HG03571 (cell line): Measurements from ENCODE around the gene DDC.
A peak's percentile ranks its signal among the peaks of the same experiment; 100 is the strongest.

Experiments used
- ATAC-seq: cut with Tn5 transposase; IDR thresholded peaks from one replicate; pipeline ENCODE4 v1.9.1; 2021; ENCODE audit not compliant: unreplicated experiment

Gene DDC, protein sequence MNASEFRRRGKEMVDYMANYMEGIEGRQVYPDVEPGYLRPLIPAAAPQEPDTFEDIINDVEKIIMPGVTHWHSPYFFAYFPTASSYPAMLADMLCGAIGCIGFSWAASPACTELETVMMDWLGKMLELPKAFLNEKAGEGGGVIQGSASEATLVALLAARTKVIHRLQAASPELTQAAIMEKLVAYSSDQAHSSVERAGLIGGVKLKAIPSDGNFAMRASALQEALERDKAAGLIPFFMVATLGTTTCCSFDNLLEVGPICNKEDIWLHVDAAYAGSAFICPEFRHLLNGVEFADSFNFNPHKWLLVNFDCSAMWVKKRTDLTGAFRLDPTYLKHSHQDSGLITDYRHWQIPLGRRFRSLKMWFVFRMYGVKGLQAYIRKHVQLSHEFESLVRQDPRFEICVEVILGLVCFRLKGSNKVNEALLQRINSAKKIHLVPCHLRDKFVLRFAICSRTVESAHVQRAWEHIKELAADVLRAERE

DNA sequence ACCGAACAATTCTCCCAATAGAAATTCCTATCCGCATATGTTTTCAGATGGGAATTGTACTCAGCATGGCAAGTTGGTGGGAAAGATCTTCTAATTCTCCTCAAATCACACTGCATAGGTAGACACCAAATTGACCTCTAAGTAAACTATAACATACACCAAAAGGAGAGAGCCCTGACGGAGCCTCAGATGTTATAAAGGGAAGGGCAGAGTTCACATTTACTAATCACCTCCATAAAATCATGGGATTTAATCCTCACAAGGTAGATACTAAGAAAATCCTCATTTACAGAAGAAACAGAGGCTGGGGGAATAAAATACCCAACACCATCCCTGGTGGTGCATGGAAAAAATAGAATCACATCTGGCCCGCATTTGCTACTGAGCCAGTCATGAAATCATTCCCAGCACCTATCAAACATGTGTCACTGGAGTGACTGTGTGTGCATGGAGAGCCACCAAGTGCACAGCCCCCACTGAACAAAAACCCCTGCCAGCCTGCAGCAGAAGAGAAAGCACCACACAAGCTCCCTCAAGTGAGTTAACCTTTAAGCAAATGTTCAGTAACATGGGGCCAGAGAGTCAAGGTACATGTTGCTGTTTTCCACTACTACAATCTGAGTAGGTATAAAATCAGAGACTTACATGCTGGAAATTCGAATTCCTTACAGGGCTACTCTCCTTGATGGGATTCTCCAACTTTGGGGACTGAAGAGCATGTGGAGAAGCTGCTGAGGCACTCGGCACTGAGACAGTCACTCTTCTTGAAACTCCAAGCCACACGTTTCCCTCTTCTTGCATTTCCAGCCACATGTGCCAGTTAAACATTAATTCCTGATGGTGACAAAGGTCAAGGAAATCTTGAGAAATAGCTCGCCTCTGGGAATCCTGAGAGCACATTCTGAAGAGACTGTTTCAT, at the start of gene DDC:
Gene DDC, minus strand, starts transcription at position 766 of the 919 bp plus-strand sequence. CDS start 21,320 bp downstream, outside the sequence.
- ATAC-seq, result no peak

DNA sequence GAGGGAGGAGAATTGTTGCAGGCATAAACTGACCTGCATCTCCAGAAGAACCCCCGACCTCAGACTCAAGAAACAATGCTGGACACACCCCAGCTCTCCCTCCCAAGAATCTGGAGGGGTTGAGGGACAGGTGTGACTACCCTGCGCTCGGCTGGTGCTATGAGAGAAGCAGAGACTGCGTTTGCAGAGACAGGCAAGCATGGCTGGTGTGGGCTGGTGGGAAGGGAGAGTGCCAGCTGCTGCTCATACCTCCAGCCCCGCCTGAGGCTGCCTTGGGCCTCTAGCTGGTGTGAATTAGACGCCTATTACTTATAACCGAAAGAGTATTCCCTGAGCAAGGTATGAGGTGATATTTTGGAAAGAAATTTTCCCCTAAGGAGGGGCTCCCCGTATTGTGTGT, 48.3 kb upstream of the DDC start:
- no peak for ATAC-seq

DNA sequence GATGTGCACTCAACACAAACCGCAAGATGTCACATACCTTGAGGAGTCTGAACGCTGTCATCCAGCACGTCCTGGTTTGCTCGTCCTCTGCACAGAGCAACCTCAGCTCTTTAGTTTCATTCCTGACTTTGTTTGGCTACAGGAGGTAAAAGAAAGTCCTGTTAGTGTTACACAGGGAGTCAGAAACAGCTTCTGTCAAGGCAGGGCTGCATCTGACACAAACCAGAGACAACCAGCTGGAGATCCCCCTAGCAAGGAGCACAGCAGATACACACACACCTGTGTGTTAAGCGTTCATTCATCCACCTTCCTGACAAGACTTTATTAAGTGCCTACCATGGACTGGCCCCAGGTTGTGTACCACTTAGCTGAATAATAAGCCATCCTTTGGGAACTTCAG, 47.5 kb upstream of the DDC start:
- ATAC-seq, result no peak

DNA sequence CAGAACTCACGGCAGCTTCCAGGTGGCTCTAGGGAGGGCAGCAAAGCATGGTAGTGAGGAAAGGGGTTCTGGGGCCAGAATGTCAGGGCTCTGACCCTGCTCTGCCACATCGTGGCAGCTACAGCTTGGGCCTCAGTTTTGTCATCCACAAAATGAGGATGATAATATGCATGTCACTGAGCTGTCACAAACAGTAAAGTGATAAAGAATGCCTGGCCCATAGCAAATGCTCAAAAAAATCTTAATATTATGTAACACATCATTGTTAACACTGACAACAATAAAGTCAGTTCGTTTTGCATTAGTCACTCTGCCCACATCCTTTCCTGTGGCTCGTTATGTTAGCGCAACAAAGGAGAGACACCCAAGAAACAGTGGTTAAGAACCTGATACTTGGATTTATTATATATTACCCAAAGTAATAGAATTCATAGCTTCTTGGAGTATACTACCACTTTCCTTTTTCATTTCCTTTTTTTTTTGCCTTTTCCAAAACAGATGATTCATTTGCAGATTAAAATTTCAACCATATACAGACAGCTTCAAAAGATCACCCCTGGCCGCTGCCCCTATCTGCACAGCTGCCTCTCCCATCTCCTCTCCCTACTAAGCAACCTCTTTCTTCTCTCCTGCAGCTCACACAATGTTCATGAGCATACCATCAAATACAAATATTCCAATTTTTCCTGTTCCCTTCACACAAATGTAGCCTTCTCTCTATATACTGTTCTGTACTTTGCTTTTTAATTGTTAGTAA, 45.5 kb upstream of the DDC start:
- peak; percentile 59 for ATAC-seq

GRCh38 chr7:50608196-50608906, 43.1 kb upstream of the DDC start:
- no peak for ATAC-seq

DNA sequence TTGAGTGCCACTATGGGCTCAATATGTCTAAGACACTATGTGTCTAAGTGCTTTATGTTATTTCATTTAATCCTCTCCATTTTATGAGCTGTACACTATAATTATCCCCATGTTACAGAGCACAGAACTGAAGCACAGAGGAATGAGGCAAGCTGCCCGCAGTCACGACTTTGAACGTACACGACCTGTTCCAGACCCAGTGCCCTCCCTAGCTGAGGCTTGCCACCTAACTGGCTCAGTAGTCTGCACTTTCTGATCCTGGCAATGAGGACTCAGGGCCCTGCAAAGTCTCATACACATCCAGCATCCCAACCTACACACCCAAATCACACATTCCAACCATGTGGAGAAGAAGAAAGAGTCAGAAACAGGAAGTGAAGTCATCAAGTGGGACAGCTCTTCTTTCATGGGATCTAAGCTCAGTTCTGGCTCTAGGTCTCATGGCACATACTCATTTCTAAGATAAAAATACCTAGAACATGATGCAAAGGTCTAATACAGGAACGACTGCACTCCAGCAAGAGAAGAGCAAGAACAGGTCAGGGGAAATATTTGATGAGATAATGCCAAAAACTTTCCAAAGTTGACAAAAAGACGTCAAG, 42.4 kb upstream of the DDC start:
- no peak for ATAC-seq

GRCh38 chr7:50605059-50605458, 39.9 kb upstream of the DDC start:
- ATAC-seq, result no peak

GRCh38 chr7:50603287-50603686, 38.1 kb upstream of the DDC start:
- no peak for ATAC-seq

DNA sequence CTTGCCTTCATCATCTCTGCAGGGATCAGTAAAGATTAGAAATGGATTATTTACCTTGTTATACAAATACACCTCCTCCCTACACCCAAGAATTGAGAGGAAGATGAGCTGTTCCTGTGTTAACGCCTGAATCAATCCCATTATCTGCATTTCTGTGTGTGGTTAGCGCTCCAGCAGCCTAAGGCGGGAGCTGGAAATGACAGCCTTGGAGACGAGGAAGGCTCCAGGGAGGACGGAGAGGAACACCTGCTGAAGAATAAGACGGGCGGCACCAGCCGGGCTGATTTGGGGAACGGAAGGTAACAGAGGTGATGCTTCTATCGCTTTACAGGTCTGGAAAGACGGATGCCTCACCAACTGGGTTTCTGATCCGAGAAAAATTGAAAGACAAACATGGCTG, 34.2 kb upstream of the DDC start:
- no peak for ATAC-seq

GRCh38 chr7:50598460-50599343, 33.5 kb upstream of the DDC start:
- no peak for ATAC-seq

DNA sequence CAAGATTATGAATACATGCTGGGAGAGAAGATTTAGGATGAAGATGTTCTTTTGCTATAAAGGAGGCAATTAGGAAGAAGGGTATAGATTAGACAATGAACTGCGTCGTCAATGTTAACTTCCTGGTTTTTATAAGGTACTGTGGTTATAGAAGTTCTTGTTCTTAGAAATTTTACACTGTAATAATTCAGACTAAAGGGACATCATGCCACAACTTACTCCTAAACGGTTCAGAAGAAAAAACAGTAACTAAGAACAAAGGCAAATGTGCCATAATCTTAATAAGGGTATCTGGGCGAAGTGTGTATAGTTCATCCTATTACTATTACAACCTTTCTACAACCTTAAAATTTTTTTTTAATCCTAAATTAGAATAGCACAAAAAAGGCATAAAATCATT, 31.3 kb upstream of the DDC start:
- no peak for ATAC-seq

DNA sequence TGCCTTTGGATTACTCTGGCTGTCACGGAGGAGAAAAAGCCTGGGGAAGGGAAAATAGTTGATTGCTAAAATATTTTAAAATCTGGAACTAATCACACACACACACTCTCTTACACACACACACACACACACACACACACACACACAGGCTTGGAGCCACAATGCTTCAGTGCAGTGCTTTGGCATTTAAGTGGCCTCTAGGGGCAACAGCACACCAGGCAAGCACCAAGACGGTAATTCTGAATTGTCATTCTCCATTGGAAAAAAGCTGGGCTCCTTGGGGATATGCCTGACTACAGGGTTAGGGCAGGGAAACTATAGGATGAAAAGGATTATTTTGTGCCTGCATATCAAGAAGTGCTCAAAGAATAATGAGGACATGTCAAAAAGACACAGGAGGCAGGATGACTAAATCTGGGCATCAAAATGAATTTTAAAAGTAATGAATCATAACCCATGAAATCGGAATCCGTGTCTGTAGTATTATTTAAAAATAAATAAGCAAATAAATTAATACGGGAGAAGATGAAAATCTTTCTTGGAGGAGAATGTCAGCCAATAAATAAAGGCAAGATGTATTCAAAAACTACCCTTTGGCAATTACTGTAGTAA, 30.4 kb upstream of the DDC start:
- no peak for ATAC-seq

- ATAC-seq, result peak; percentile 47
Observed at GRCh38 chr7:50594734-50595485, 29.7 kb upstream of the DDC start.

- no peak for ATAC-seq
Observed at GRCh38 chr7:50594136-50594535, 28.9 kb upstream of the DDC start.

- ATAC-seq, result no peak
Observed at GRCh38 chr7:50592940-50593339, 27.7 kb upstream of the DDC start.

DNA sequence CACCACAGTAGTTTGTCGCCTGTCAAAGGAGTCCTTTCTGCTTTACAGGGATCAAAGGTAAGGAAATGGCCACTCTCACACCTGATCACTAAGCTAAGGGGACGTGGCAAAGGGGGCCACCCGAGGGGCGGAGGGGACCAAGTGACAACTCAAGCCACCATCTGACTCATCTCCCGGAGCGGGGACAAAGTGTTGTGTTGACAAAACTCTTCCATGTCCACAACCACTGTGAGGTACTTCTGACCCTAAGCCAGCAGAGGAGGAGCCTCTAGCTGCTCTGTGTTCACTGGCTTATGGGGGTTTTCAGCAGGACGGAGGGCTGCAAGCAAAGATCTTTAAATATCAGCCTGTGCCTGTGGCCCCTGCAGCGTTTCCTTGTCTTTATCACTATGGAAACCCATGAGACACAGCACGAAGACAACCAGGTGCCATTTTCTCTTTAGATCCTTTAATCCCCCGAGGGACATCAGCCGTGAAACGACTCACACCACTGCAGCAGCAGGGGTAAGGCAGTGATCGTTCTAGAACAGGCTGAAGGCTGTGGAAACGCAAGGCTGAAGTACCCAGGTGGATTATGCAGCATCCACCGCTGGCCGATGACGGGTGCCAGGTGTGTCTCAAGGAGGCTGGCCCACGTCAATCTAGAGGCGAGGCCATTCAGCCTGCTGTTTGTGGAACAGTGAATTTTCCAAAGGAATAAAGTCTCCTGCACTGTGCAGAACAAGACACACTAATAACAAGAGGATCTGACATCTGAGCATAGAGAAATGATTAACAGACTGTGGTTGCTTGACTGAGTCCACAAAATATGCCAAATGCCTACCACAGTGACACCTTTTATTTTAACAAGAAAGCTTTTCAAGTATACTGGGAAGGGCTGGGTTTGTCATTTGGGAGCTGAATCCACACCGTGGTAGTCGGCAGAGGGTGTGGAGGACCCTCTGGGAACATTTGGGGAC, 26.6 kb upstream of the DDC start:
- peak; percentile 63 for ATAC-seq

GRCh38 chr7:50591098-50591479, 25.9 kb upstream of the DDC start:
- no peak for ATAC-seq
